Activated T-cell treated with anti-CD3 and anti-CD28 coated beads for 1 hour (primary cell): ENCODE measurements around the gene IPCEF1.
"Not testable (repeated sequence)": the region's sequence is repeated elsewhere in the genome, so short reads cannot be mapped to it uniquely, and the experiment has no call there.

Experiments
- DNase-seq: peaks from one replicate; pipeline ENCODE4 v3.0.0-alpha.2; 2020; ENCODE audit warnings: low read depth

The IPCEF1 gene

GRCh38 chr6:154219250-154219649 is 137.4 kb downstream of the IPCEF1 start:
- DNase-seq: no peak

GRCh38 chr6:154218787-154219186 is 137.8 kb downstream of the IPCEF1 start:
- no peak for DNase-seq

DNA sequence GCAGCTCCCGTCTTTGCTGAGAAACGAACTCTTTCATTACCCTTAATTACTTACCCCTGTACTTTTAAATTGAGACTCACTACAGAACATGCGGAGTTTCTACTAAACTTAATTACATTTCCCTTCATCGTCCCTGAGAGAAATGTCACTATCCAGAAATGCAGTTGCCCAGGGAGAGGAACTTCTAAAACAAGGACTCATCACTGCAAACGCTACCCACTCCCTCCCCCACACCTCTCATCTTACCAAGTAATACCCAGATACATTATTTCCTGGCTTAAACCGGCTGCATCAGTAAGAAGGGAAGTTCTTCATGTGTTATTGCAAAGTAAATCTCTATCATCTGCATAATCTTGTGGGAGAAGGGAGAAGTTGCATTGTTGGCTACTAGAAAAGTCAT is 138.3 kb downstream of the IPCEF1 start:
- DNase-seq: no peak

GRCh38 chr6:154213782-154214181 is 142.8 kb downstream of the IPCEF1 start:
- no peak for DNase-seq

DNA sequence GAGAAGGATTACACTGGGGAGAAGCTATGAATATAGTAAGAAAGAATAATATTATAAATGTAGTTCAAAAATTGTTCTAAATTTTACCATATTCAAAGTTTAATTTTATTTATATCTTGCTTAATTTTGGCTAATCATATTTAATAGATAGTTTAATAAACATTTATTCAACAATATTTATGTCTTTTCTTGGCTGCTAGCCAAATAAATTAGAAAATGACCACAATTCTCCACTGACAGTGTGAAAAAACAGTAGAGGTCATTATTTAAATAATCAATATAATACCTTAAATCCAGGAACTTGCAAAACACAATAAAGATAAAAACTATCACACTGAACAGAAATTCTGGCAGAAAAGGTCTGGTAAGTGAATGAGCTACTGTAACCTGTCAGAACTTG is 145.9 kb downstream of the IPCEF1 start:
- no peak for DNase-seq

DNA sequence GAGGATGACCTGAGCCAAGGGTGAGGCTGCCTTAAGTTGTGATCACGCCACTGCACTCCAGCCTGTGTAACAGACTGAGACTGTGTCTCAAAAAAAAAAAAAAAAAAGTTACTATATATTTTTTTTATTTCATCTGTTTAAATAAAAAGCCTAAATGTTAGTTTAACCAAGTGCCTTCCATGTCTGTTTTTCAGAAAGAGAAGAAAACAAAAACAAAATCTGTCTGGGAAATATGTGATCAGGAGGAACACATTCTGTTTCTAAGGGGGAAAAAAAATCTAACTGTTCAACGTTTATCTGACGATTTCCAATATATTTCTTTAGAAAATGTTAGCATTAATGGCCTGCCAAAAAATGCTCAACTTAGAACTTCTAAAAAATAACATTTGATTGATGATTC is 147.0 kb downstream of the IPCEF1 start:
- no peak for DNase-seq

DNA sequence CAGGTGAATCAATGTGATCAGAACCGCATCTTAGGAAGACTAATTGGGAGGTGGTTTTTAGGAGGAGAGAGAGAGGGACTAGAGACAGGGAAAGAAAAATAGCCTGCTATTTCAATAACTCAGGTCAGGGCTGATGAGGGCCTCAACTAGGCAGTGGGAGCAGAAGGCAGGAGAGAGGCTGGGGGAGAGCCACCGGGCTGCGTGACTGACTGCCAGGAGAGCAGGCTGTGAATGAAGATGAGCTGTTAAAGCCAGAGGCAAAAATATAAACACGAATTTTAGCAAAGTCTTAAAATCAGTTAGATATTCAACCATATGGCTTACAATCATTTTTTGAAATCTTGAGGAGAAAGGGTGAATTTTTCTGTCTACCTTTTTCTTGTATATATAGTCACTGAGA is 149.6 kb downstream of the IPCEF1 start:
- no peak for DNase-seq

DNA sequence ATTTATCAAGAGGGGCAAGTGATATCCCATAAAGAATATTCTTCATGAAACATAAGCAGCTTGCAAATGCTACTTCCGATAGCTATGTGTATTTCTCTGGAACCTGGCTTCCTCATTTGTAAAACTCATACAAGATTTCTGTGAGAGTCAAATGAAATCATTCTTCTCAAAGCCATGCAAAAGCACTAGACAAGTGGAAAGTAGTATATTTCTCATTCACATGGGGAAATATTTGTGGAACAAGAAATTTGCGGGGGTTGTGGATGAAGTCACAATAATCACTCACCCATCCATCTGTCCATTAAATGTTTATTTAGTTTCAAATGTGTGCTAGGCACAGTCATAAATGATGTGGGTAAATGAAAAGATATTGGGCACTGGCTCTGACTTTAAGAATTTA is 150.5 kb downstream of the IPCEF1 start:
- DNase-seq: no peak

DNA sequence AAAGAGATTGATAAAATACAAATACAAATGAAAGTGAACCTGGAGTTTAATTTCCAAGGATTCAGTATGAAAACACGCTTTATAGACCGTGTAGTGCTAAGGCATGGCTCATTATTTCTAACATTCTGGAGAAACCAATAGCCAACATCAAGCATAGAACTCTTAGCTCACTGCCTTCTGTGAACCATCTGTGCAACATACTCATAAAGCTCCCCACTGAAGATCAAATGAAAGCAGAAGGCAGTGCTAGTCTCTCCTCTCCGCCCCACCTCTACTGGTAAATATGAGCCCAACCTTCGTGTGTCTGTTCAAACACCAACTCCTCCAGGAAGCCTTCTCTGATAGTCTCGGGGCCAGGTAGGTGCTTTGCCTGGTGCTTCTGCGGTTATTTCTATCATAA is 153.6 kb downstream of the IPCEF1 start:
- no peak for DNase-seq

- DNase-seq: no peak
Observed at GRCh38 chr6:154202339-154202738, 154.3 kb downstream of the IPCEF1 start.

DNA sequence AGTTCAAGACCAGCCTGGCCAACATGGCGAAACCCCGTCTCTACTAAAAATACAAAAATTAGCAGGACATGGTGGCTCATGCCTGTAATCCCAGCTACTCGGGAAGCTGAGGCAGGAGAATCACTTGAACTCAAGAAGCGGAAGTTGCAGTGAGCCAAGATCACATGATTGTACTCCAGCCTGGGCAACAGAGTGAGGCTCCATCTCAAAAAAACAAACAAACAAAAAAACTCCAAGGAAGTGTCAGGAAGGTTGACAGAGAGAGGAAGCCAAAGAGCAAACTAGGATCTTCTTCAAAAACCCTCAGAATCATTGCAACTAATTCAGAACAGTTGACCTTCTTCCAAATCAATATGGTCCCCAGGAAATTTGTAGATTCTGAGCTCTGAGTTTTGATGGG is 154.9 kb downstream of the IPCEF1 start:
- DNase-seq: not testable (repeated sequence)

DNA sequence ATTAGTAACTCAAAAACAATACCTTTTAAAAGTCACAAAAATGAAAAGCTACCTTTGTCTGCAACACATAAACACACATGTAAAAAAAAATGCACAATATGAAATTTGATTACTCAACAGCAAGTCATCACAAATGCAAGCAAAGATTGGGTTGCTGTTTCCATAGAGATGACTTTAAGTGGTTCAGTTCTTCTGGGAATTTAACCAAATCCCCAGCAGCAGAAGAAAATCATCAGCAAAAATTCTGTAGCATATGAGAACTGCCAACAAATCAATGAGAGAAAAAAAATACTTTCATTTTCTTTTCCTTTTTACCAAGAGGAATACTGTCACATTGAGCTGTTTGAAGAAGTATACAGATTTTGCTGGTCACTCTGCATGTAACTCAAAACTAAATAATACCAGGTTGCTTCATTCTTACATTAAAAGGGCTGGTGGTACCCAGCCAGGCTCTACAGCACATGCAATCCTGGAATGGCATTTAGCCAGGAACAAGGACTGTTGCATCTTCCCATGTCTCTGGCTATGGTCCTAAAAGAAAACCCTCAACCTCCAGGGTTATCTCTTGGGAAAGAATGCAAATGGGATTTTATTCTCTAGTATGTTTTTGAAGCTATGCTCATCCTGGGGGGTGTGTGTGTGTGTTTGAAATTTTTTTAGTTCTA is 159.3 kb downstream of the IPCEF1 start:
- no peak for DNase-seq

DNA sequence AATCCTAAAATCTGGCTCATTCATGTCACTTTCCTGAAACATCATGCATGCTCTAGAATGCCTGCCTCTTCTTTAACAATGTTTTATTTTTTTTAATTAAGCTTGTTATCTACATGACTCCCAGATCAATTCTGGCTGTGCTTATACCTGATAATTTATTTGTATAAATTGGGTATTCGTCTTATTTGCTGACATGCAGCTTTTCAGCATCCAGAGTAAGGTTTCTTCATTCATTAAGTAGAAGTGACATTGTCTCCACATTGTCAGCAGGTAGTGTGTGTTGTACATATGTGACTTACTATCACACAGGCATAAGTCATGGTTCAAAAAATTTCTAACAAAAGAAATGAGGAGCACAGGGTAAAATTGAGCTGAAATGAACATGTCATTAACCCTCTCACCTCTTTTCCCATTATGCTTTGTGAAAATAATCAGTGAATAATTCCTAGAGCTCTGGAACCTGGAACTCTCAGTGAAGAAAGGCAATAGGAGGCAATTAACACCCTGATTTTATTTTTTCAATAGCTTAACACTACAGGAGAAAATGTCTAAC is 160.2 kb downstream of the IPCEF1 start:
- DNase-seq: no peak

DNA sequence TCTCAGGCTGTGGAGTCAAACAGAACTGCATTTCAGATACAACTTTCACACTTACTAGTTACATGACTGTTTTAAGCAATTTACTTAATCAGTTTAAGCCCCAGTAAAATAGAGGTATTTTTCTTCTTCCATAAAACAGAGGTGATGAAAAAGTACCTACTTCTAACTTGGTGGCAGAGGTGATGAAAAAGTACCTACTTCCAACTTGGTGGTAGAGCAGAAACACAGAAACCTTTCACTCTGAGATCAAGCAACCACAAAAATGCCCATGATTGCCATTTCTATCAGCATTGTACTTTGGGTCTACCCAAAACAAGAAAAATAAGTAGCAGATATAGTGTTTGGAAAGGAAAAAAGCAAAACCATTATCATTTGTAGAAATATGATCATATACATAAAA is 168.9 kb downstream of the IPCEF1 start:
- DNase-seq: no peak

GRCh38 chr6:154187203-154187602 is 169.4 kb downstream of the IPCEF1 start:
- no peak for DNase-seq

GRCh38 chr6:154179434-154179833 is 177.2 kb downstream of the IPCEF1 start:
- DNase-seq: no peak

DNA sequence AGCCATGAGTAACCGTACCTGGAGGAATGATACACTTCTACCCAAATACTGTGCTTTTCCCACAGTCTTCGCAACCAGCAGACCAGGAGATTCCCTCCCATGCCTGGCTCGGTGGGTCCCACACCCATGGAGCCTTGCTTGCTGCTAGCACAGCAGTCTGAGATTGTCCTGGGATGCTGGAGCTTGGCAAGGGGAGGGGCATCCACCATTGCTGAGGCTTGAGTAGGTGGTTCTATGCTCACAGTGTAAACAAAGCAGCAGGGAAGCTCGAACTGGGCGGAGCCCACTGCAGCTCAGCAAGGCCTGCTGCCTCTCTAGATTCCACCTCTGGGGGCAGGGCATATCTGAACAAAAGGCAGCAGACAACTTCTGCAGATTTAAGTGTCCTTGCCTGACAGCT is 184.2 kb downstream of the IPCEF1 start:
- DNase-seq: not testable (repeated sequence)

DNA sequence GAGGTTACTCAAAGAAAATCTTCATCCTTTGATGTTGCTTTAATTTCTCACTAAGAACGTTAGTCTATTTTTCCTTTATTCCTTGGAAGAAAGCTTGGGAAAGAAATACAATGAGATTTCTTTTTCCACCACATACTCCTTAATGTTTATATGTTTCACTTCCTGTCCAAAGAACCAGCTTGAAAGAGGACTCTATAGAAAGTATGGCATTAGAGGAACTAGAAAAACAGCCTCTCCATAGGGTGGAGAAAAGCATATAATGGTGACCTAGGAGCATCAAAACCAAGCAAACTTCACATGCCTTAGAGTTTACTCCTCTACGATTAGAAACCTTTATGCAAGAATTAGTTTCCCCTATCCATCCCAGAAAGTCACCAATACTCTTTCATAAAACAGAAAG is 186.5 kb downstream of the IPCEF1 start:
- DNase-seq: no peak

GRCh38 chr6:154169193-154169847 is 187.3 kb downstream of the IPCEF1 start:
- DNase-seq: no peak

GRCh38 chr6:154167126-154167525 is 189.5 kb downstream of the IPCEF1 start:
- DNase-seq: no peak

GRCh38 chr6:154166140-154166539 is 190.5 kb downstream of the IPCEF1 start:
- no peak for DNase-seq

DNA sequence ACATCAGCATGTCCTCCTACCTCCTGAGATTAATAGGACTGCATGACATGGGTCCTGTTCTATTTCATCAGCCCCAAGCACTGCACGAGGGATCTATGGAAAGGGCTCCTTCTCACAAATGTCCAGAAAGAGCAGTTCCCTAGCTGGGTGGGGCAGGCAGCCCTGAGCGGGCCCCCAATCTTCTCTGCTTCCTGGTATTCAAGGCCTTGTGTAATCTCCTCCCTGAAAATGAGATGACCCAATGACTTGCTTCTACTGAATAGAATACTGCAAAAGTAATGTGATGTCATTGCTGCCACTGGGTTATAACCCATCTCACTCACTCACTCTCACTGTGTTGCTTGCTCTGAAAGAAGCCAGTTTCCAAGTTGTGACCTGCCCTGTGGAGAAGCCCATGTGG is 191.1 kb downstream of the IPCEF1 start:
- no peak for DNase-seq

DNA sequence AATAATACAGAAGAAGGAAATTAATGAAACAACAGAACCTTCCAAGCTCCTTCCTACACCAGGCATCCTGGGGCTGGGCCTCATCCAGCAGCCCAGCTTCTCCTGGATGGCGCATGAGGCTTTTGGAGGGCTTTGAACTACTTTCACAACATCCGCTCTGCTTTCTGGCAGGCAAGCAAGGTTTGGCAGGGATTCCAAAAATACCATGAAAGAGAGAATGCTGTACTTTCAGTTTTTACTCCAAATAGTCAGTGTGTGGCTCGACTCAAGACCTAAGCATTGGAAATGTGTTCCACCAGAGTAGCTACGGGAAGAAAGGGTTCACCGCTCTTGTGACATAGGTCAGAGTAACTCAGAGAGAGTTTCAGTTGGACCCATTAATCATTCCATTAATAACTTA is 192.2 kb downstream of the IPCEF1 start:
- DNase-seq: no peak

- no peak for DNase-seq
Observed at GRCh38 chr6:154161689-154162088, 194.9 kb downstream of the IPCEF1 start.
